H54 (cell line): ENCODE measurements around the gene FAM107B.
A peak's percentile ranks its signal among the peaks of the same experiment; 100 is the strongest.
"Not testable (repeated sequence)": the region's sequence is repeated elsewhere in the genome, so short reads cannot be mapped to it uniquely, and the experiment has no call there.

Source experiments
- DNase-seq: peaks from one replicate; pipeline ENCODE4 v3.0.0; 2011; ENCODE audit warnings: low spot score, mixed read lengths; ENCODE audit not compliant: insufficient read length
- FAIRE-seq: peaks from 3 replicates; lab custom pipeline; 2011; peaks lifted over from hg19 to GRCh38; lab: Jason Lieb, UNC
- POLR2A ChIP-seq: IDR thresholded peaks from 2 replicates; pipeline ENCODE4 v1.6.1; 2011; ENCODE audit warnings: low read depth, mild to moderate bottlenecking, low read length

The FAM107B gene

DNA sequence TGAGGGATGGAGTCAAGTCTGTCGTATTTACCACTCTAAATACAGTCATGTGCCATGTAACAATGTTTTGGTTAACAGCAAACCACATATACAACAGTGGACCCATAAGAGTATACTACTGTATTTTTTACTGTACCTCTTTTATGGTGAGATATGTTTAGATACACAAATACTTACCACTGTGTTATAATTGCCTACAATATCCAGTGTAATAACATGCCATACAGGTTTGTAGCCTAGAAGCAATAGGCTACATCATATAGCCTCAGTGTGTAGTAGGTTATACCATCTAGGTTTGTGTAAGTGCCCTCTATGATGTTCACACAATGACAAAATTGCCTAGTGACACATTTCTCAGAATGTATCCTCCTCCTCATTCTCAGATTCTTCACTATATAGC is 110.4 kb downstream of the FAM107B start:
- DNase-seq: no peak
- no peak for TF ChIP-seq POLR2A
- FAIRE-seq: no peak

- no peak for DNase-seq
These were observed 112.9 kb downstream of the FAM107B start for GRCh38 chr10:14661818-14662217.

GRCh38 chr10:14660831-14661230 is 113.9 kb downstream of the FAM107B start:
- no peak for TF ChIP-seq POLR2A
- FAIRE-seq: no peak

More at GRCh38 chr10:14661818-14662217, 112.9 kb downstream of the FAM107B start:
- no peak for FAIRE-seq
- no peak for TF ChIP-seq POLR2A

GRCh38 chr10:14659626-14660196 is 115.0 kb downstream of the FAM107B start:
- TF ChIP-seq POLR2A: no peak
- DNase-seq (no peak), FAIRE-seq (no peak)

More at GRCh38 chr10:14660831-14661230, 113.9 kb downstream of the FAM107B start:
- DNase-seq: no peak

DNA sequence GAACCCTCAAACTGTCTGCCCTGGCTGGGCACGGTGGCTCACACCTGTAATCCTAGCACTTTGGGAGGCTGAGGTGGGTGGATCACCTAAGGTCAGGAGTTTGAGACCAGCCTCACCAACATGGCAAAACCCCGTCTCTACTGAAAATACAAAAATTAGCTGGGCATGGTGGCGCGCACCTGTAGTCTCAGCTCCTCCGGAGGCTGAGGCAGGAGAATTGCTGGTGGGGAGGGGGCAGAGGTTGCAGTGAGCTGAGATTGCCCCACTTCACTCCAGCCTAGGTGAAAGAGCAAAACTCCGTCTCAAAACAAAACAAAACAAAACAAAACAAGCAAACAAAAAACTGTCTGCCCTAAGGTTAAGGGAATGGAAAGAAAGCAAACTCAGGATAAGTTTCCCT is 115.6 kb downstream of the FAM107B start:
- not testable (repeated sequence) for FAIRE-seq, DNase-seq

DNA sequence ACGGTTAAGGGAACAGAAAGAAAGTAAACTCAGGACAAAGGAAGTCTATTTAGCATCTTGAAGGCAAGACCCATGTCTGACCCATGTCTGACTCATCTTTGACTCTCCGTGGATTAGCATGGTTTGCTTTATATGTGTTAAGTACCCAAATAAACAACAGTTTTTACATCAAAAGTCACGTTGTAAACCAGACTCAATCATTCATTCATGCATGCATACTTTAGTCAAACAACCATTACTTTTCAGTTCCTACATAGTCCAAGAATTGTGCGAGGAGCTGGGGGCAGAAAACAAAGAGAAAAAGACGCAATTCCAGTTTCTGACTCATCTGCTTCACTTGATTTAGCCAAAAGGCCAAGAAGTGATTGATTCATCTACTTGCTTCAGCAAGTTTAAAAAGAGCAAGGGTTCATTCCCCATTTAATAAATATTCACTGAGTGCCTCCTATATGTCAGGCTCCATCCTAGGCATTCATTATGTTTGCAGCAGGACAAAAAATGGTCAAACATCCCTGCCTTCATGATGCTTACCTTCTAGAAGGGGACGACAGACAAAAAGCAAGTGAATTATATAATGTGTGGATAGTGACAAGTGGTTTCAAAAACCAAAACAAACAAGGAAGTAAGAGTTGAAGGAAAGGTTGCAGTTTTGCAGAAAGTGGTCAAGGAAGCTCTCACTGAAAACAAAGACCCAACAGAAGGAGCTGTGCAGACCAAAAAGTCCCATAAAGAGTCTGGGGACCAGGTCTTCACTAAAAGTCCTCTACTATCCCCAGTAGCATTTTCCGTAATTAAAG is 116.2 kb downstream of the FAM107B start:
- TF ChIP-seq POLR2A: no peak
- FAIRE-seq (peak; percentile 72), DNase-seq (peak; percentile 17)

DNA sequence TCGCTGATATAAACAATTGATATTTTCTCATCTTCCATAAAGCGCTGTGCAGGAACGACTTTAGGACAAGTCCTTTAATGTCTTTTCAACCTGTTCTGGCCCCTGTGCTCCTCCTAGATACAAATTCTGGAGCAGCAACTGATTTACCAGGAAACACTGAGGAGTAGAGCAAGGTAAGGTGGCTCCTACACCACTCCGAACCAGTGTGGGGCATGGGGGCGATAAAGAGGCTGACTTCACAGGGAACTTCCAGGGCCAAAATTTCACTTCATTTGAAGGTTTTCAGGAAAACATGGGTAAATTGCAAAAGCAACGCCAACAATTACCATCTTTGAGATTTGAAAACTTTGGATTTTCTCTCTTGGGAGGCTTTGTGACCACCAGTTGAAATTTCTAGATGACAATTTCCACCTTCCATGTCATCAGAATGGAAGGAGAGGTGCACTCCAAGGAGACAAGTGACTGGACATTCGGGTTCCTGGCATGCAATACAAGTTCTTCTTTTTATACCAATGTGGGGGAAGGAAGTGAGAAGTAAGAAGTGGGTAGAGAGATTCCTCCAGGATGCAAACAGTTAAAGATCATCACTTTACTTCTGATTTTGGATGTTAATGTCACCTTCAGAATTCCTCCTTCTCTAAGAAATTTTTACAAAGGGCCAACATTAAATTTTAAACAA is 118.5 kb downstream of the FAM107B start:
- no peak for DNase-seq
- FAIRE-seq: no peak
- no peak for TF ChIP-seq POLR2A

GRCh38 chr10:14654821-14655382 is 119.8 kb downstream of the FAM107B start:
- no peak for FAIRE-seq
- TF ChIP-seq POLR2A: no peak
- no peak for DNase-seq

DNA sequence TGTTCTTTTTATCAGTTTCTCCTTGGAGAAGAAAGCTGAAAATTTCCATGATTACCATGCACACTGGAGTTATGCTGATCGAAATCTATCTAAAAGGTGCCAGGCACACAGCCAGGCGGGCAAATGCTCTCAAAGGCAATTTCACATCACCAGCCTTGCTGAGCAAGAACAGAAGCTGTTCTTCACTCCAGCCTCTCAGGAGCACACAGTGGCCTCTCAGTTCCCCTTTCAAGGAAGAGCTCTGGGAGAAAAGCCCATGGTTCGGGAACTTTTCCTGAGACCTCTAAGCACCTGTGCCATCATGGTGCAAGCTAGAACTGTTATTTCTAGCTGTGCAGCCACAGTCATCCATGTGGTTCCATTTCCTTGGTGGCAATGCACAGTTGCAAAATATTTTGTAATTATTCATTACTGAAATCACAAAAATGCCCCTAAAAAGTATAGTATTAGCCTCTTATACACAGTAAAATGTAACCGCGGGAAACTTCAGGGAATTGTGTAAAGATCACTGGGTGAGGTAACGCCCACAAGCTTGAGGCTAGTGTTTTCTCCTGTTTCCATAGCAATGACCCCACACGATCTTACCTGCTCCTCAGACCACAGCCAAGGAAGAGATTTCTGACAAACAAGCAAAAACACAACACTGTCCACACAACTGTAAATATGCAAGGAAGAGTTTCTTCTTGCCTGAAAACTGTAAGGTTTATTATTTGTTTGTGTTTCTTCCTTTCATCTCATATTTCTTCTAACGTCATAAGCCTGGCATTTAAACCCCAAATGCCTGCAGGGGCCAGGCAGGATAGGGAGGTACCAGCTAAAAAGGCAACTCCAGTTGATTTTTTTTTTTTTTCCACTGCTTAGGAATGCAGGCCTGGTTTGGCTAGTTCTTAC is 121.2 kb downstream of the FAM107B start:
- FAIRE-seq: no peak
- DNase-seq: peak; percentile 45
- TF ChIP-seq POLR2A: no peak

DNA sequence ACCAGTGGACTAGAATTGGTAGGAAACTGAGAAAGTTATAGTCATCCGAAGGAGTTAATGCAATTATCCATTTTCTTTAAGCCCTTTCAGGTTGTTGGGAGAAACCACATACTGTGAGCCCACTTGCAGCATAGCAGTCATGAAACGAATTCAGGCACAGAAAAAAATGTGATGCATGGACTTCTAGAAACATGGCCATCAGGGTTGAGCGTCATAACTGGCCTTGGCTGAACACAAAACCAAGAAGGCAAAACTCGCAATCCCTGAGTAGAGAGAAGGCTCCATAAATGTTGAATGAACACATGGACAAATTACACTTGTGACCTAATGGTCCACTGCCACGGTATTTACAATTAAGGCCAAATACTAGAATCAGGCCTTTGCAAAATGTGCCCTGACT is 121.9 kb downstream of the FAM107B start:
- no peak for FAIRE-seq
- no peak for TF ChIP-seq POLR2A
- no peak for DNase-seq

GRCh38 chr10:14652067-14652466 is 122.6 kb downstream of the FAM107B start:
- FAIRE-seq: no peak
- DNase-seq: no peak
- TF ChIP-seq POLR2A: no peak

- TF ChIP-seq POLR2A: no peak
- DNase-seq (no peak), FAIRE-seq (no peak)
These were observed 125.0 kb downstream of the FAM107B start for GRCh38 chr10:14649739-14650138.

DNA sequence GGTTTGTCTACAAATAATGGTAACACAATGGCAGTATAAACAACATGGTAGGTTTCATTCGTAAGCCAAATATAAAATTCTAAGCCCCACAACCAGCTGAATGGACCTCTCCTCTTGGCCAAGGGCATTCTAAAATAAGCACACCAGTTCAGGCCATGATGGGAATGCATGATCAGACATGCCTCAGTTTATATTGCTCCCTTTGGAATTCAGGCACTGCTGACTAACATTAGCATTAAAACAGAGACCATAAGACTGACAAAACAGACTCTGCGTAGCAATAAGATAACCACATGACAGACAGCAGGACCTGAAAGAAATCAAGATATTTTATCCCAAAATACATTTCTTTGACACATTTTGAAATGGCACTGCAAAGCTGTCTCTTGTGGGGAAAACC is 125.8 kb downstream of the FAM107B start:
- FAIRE-seq: no peak
- TF ChIP-seq POLR2A: no peak
- DNase-seq: no peak
